Stimulated activated CD4-positive, alpha-beta T cell treated with anti-CD3 and anti-CD28 coated beads, Interleukin-2, amount 100 ng/mL, for 48 hours (primary cell): Measurements from ENCODE around the gene SPDYE16.
A peak's percentile ranks its signal among the peaks of the same experiment; 100 is the strongest.
"Not testable (repeated sequence)": the region's sequence is repeated elsewhere in the genome, so short reads cannot be mapped to it uniquely, and the experiment has no call there.

ENCODE experiments used
- DNase-seq, 2 donors: peaks; one replicate each; pipeline ENCODE4 v3.0.0-alpha.2; 2020

Gene SPDYE16

GRCh38 chr7:76504351-76505167 is 38.5 kb downstream of the SPDYE16 start:
- DNase-seq, result not testable (repeated sequence)

- DNase-seq, result not testable (repeated sequence)
Measured at GRCh38 chr7:76503244-76503643, 39.9 kb downstream of the SPDYE16 start.

- not testable (repeated sequence) for DNase-seq
Measured at GRCh38 chr7:76502836-76503235, 40.3 kb downstream of the SPDYE16 start.

GRCh38 chr7:76502224-76502623 is 40.9 kb downstream of the SPDYE16 start:
- DNase-seq, result not testable (repeated sequence)

- not testable (repeated sequence) for DNase-seq
Measured at GRCh38 chr7:76499924-76500241, 43.2 kb downstream of the SPDYE16 start.

GRCh38 chr7:76499201-76499923 is 43.7 kb downstream of the SPDYE16 start:
- DNase-seq, result not testable (repeated sequence)

- not testable (repeated sequence) for DNase-seq
Measured at GRCh38 chr7:76498583-76499200, 44.4 kb downstream of the SPDYE16 start.

GRCh38 chr7:76497918-76498582 is 45.0 kb downstream of the SPDYE16 start:
- DNase-seq, result not testable (repeated sequence)

- not testable (repeated sequence) for DNase-seq
Measured at GRCh38 chr7:76495717-76496116, 47.4 kb downstream of the SPDYE16 start.

GRCh38 chr7:76492139-76492538 is 51.0 kb downstream of the SPDYE16 start:
- not testable (repeated sequence) for DNase-seq

GRCh38 chr7:76487969-76488368 is 55.1 kb downstream of the SPDYE16 start:
- DNase-seq, result not testable (repeated sequence)

GRCh38 chr7:76486618-76487017 is 56.5 kb downstream of the SPDYE16 start:
- DNase-seq, result peak in 1 of 2 donors; percentile 16

GRCh38 chr7:76485822-76486610 is 57.1 kb downstream of the SPDYE16 start:
- DNase-seq, result not testable (repeated sequence)

- DNase-seq, result not testable (repeated sequence)
Measured at GRCh38 chr7:76484456-76484855, 58.6 kb downstream of the SPDYE16 start.

- not testable (repeated sequence) for DNase-seq
Measured at GRCh38 chr7:76483081-76483480, 60.0 kb downstream of the SPDYE16 start.

- DNase-seq, result not testable (repeated sequence)
Measured at GRCh38 chr7:76482660-76483059, 60.4 kb downstream of the SPDYE16 start.
